CD4-positive, alpha-beta T cell treated with Interleukin-6 for 4 hours (primary cell): ENCODE data around the gene MAP3K13.
A peak's percentile ranks its signal among the peaks of the same experiment; 100 is the strongest.
"Not testable (repeated sequence)": the region's sequence is repeated elsewhere in the genome, so short reads cannot be mapped to it uniquely, and the experiment has no call there.

Source experiments
- DNase-seq: peaks from one replicate; pipeline ENCODE4 v3.0.0-alpha.2; 2020; ENCODE audit warnings: mixed read lengths

Gene MAP3K13

GRCh38 chr3:185457376-185457775 is 94.4 kb downstream of the MAP3K13 start:
- DNase-seq = no peak

GRCh38 chr3:185460309-185460708 is 97.4 kb downstream of the MAP3K13 start:
- no peak for DNase-seq

DNA sequence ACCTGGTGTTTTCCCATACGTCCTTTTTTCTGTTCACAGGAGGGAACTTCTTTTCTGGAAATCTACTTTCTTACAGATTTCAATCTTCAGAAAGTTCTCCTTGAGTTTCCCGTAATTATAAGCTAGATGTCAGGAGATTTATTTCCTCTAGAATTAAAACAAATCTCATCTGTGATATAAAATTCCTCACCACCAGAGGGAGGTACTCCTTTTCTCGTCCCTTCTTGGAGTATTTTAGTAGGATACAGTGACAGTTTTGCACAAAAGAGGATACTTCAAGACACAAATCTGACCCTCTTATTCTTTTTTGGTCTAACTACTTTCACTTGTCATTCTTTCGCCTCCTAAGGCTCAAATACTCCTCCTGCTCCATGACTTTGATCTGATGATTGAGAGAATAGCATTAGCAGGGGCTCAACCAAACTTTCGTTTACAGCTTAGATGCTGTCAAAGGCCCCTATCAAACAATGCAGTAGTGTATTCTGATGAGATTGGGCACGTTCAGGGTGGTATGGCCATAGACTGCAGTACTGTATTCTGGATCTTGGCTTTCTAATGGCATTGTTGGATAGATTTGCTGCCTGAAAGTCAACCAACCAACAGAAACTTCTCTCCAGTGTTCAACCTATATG is 97.9 kb downstream of the MAP3K13 start:
- no peak for DNase-seq

- DNase-seq = no peak
These were observed 102.5 kb downstream of the MAP3K13 start for GRCh38 chr3:185465471-185465870.

GRCh38 chr3:185466123-185466522 is 103.2 kb downstream of the MAP3K13 start:
- DNase-seq = not testable (repeated sequence)

- no peak for DNase-seq
These were observed 106.6 kb downstream of the MAP3K13 start for GRCh38 chr3:185469542-185469941.

DNA sequence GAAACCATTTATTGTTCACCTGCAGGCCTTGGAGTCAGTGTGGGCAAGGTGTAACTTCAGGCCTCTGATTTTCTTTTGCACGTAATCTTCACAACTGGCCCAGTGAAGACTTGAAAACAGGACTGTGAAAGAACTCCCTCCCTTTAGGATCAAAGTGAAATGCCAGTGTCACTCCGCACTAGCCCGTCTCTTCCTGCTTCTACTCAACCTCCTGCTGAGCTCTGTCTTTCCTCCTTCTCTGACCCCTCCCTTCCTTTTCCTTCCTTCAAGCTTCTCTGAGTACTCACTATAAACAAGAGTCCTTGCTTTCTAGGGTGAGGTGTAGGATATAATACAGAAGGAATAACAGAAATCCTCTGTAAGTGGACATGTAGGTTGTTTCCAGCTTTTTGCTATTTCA is 107.4 kb downstream of the MAP3K13 start:
- no peak for DNase-seq

DNA sequence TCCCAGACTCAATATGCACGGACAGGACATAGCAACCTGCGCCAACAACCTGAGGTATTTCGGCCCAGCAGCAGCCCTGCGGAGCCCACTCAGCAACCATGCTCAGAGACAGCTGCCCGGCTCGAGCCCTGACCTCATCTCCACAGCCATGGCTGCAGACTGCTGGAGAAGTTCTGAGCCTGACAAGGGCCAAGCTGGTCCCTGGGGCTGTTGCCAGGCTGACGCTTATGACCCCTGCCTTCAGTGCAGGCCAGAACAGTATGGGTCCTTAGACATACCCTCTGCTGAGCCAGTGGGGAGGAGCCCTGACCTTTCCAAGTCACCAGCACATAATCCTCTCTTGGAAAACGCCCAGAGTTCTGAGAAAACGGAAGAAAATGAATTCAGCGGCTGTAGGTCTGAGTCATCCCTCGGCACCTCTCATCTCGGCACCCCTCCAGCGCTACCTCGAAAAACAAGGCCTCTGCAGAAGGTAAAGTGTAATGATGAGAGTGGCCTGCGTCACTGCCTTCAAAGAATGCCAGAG is 110.4 kb downstream of the MAP3K13 start:
- DNase-seq = no peak

DNA sequence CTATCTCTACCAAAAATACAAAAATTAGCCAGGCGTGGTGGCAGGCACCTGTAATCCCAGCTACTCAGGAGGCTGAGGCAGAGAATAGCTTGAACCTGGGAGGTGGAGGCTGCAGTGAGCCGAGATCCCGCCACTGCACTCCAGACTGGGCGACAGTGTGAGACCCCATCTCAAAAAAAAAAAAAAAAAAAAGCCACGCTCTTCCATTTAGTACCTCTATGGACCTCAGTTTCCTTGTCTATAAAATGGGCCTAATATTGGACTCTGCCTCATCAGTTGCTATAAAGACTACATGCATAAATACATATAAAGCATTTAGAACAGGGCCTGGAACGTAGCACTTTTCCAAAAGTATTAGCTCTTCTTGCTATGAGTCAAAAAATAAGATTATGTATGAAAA is 112.0 kb downstream of the MAP3K13 start:
- not testable (repeated sequence) for DNase-seq

DNA sequence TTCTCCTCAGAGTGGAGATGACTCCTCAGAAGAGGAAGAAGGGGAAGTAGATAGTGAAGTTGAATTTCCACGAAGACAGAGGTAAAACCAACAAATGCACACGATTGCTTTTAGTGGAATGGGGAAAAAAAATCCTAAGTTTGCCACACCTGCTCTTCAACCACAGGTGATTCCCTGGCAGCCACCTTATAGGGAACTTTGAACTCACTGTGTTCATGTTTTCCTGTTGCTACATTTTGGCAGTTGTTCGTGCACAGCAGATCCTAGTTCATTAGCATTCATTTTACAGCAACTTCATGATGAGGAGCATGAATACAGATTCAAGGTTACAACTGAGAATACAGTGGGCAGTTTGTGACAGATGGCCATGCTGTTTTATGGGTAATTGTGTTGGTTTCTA is 114.4 kb downstream of the MAP3K13 start:
- no peak for DNase-seq

- no peak for DNase-seq
These were observed 116.5 kb downstream of the MAP3K13 start for GRCh38 chr3:185479373-185479945.

DNA sequence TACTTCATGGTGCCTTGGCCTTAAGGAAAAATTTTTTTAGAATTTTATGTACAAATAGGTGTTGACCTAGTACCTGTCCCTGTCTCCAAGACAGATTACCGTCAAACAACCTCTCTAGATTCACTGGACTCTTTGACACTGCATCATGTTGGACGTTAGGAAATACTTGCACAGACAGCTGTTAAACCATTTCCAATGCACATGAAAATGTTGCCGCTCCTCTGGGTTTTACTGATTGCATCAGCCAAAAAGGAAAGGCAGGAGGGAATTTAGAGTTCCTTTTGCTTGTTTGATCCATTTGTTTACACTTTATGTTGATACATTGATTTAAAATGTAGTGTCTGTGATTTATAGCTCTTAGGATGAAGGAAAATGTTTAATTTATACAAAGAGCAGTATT is 121.4 kb downstream of the MAP3K13 start:
- no peak for DNase-seq

- no peak for DNase-seq
These were observed 123.5 kb downstream of the MAP3K13 start for GRCh38 chr3:185486394-185486793.

DNA sequence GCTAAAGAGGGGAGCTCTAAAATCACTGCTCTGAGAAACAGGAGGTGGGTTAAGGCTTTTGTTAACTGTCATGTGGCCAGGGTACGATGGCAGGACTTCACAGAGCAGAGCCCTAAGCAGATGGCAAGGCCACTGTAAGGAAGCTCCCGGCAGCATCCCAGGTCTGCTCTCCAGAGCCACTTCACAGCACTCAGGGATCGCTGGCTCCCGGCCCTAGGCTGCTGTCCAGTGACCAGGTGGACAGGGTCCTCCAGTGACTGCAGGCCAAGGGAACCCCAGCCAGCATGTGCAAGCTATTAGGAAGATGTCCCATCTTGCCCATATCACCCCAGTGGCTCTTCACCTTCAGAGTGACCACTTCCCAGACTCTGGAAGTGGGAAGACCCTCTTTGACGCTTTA is 125.5 kb downstream of the MAP3K13 start:
- no peak for DNase-seq

GRCh38 chr3:185489462-185489861 is 126.5 kb downstream of the MAP3K13 start:
- no peak for DNase-seq

- no peak for DNase-seq
These were observed 127.3 kb downstream of the MAP3K13 start for GRCh38 chr3:185490241-185490640.

DNA sequence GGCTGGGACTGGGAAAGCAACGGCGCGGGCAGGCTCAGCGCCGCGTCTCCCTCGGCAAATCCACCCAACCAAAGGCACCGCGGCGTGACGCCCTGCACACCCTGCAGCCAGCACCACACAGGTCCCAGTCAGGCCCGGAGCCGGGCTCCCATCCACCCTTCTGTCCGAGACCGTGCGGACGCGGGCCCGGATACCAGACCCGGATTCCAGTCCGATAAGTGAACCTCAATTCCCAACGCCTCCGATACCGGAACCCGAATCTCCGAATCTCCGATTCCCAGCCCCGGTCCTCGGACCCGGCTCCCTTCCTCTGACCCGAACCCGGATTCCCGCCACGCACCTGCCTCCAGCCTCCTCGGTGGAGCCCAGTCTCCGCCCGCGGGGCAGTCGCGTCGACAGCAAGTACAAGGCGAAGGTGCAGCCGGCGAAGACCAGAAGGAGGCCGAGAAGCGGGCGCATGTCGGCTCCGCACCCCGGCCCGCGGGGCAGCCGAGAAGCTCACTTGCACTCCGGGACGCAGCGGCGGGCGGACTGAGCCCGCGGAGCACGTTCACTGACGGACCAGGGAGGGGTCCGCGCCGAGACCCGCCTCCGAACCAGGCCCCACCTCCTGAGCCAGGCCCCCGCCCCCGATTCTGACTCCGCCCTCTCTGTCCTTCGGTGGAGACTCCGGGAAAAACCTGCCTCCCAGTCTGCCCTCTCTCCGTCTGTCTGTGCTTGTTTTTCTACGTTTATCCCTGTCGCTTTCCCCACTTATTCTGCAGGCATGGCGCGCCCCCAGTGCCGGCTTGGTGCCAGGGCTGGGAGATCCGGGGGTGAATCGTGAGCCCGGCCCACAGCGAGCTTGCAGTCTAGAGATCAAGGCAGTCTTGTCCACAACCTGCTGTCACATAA is 135.8 kb downstream of the MAP3K13 start, which contains the start of gene TMEM41A:
Gene TMEM41A, minus strand, starts transcription at position 533 of the 894 bp plus-strand sequence. Its CDS starts 74 bp downstream, at position 459.
- peak; percentile 90 for DNase-seq

GRCh38 chr3:185502987-185503386 is 140.1 kb downstream of the MAP3K13 start:
- DNase-seq = no peak

DNA sequence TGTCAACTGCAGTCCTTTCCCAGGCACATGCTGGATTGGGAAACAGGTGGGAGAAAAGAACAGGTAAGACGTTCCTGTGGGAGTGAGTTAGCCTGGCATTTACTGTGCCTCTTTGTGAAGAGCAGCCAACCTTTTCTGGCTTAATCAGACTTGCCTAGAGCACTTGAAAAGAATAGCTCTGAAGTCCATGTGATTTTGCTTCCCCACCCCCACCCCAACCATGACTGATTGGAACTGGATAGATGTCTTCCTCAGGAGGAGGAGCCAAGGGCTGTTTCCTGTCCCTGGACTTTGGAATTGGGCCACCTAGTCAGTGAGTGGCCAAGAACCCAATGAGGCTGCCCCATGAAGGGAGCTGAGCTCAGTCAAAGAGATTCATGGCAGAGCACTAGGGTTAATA is 140.6 kb downstream of the MAP3K13 start:
- no peak for DNase-seq

- no peak for DNase-seq
These were observed 141.7 kb downstream of the MAP3K13 start for GRCh38 chr3:185504636-185505035.

DNA sequence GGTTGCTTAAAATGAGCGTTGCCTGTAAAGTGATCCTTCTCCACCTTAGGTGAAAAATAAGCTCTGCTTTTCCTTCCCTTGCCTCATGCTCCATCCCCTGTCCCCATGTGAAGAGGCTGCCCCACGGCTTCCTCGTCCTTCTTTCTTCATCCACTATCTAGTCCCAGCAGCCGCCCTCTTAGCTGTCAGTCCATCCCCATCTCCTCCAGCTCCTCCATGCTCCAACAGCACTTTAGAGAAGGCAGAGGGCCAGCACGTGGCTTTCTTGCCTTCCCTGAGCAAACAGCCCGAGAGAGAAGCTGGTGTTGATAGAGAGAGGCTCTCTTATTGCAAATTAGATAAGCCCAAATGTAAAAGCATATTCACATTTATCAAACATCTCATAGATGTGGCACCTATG is 144.9 kb downstream of the MAP3K13 start:
- no peak for DNase-seq

- DNase-seq = no peak
These were observed 145.5 kb downstream of the MAP3K13 start for GRCh38 chr3:185508335-185508991.

DNA sequence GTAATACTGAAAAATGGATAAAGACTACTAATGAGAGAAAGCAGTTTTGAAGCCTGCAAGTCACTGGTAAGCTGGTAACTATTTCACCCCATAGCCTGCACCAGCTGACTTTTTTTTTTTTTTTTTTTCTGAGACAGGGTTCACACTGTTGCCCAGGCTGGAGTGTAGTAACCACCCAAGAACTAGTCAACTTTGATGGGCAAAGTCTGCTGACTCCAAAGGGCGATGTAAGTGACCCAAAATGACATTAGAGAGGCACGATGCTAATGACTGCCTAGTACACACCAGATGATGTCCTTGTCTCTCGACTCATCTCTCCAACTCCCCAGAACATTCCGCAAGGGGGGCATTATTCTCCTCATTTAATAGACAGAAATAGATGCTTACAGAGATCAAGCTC is 148.8 kb downstream of the MAP3K13 start:
- DNase-seq = no peak
